HepG2 (cell line): ENCODE results near the gene SEBOX. TPM values are rescaled to one million over a fixed set of nuclear protein-coding genes. Genes with fewer than 3 reads are reported as not detected.

Source experiments
- ARID4A ChIP-seq: sonication (generic); formaldehyde crosslinking; IDR thresholded peaks from 2 replicates; pipeline ENCODE4 v1.5.0; 2020; ENCODE audit warnings: mild to moderate bottlenecking, missing genetic modification reagents, borderline replicate concordance
- ARNTL ChIP-seq: sonication (generic); formaldehyde crosslinking; IDR thresholded peaks from 2 replicates; pipeline ENCODE4 v1.4.0; 2020; ENCODE audit warnings: mild to moderate bottlenecking, missing genetic modification reagents
- LCORL ChIP-seq, 2 experiments: fragments of 450-650 bp in 1 of 2; sonication (generic) in 1 of 2; formaldehyde crosslinking in 1 of 2; IDR thresholded peaks; 2 replicates each; pipeline versions ENCODE4 v1.5.0 to v1.6.1; 2017 to 2020; ENCODE audit warnings: antibody characterized with exemption in 1 of 2, missing genetic modification reagents in 1 of 2
- MAFF ChIP-seq: IDR thresholded peaks from 2 replicates; pipeline ENCODE4 v1.6.1; 2011; ENCODE audit warnings: low read depth, low read length, improper control_type of control experiment
- PLSCR1 ChIP-seq: sonication (generic); formaldehyde crosslinking; IDR thresholded peaks from 2 replicates; pipeline ENCODE4 v1.5.0; 2020; ENCODE audit warnings: missing genetic modification reagents, mild to moderate bottlenecking, borderline replicate concordance
- RERE ChIP-seq: IDR thresholded peaks from 2 replicates; pipeline ENCODE4 v1.6.1; 2016; ENCODE audit warnings: low read depth, missing genetic modification reagents, missing compliant biosample characterization
- SOX5 ChIP-seq: IDR thresholded peaks from 2 replicates; pipeline ENCODE4 v1.6.1; 2016; ENCODE audit warnings: borderline replicate concordance
- TFAP4 ChIP-seq: sonication (generic); IDR thresholded peaks from 2 replicates; pipeline ENCODE4 v1.6.1; 2016; ENCODE audit warnings: low read depth, borderline replicate concordance
- ZBTB39 ChIP-seq: sonication (generic); formaldehyde crosslinking; IDR thresholded peaks from 2 replicates; pipeline ENCODE4 v1.5.0; 2020; ENCODE audit warnings: missing genetic modification reagents
- ZBTB7B ChIP-seq: sonication (generic); formaldehyde crosslinking; IDR thresholded peaks from 2 replicates; pipeline ENCODE4 v1.4.0; 2020; ENCODE audit warnings: missing genetic modification reagents
- ZNF136 ChIP-seq: sonication (generic); formaldehyde crosslinking; IDR thresholded peaks from 2 replicates; pipeline ENCODE4 v1.8.1; 2022; ENCODE audit warnings: low read depth, mild to moderate bottlenecking, moderate library complexity, missing genetic modification reagents
- ZNF329 ChIP-seq: sonication (generic); formaldehyde crosslinking; IDR thresholded peaks from 2 replicates; pipeline ENCODE4 v1.9.0; 2021; ENCODE audit warnings: low read depth, mild to moderate bottlenecking, missing genetic modification reagents
- ZNF383 ChIP-seq: sonication (generic); formaldehyde crosslinking; IDR thresholded peaks from 2 replicates; pipeline ENCODE4 v1.4.0; 2020; ENCODE audit warnings: missing genetic modification reagents, mild to moderate bottlenecking, borderline replicate concordance
- ZNF567 ChIP-seq: sonication (generic); formaldehyde crosslinking; IDR thresholded peaks from 2 replicates; pipeline ENCODE4 v1.8.1; 2023; ENCODE audit warnings: mild to moderate bottlenecking, missing genetic modification reagents, borderline replicate concordance
- polyA plus RNA-seq, 8 experiments: library from polyadenylated mRNA; depleted of rRNA in 3 of 8; stranded (reverse) in 7 of 8; unstranded in 1 of 8; fragments of >200 nt; fragmentation: Illumina TruSeq in 4 of 8; extraction: Trizol in 4 of 8; gene quantifications; 2 replicates each; pipeline versions ENCODE4 v1.2.1 to v1.2.3, GENCODE V29; 2011 to 2016; ENCODE audit warnings: low read depth in 4 of 8, missing spikeins in 1 of 8, mixed read lengths in 1 of 8; ENCODE audit not compliant: insufficient read depth in 1 of 8
- total RNA-seq, 5 experiments: library from RNA; depleted of rRNA; stranded (reverse); fragments of >200 nt; fragmentation: Illumina TruSeq; extraction: Trizol; gene quantifications; 2 replicates each; pipeline ENCODE4 v1.2.3, GENCODE V29; 2016; ENCODE audit warnings: low read depth in 1 of 5

SEBOX gene
- total and polyA plus RNA-seq, 2 of the 13 experiments (the other 11 are each of a cell fraction or from before 2014, with no cell fraction given) = not detected

- TF ChIP-seq ARID4A (CRISPR knock-in tag) (no peak; the same call in 1 of the 2 replicates), ZNF136 (CRISPR knock-in tag) (no peak), LCORL (IDR thresholded peaks at IDR 0.05) (no peak), LCORL (CRISPR knock-in tag; IDR thresholded peaks at IDR 0.05) (no peak; the same call in 1 of the 2 replicates), MAFF (no peak), RERE (CRISPR knock-in tag) (no peak), ZNF567 (CRISPR knock-in tag) (no peak), SOX5 (CRISPR knock-in tag) (peak; percentile 88), ZBTB39 (CRISPR knock-in tag) (no peak), TFAP4 (no peak), ARNTL (0 out of 2 replicates have a peak, but pooled peaks have one; percentile 37), PLSCR1 (no peak), ZNF383 (CRISPR knock-in tag) (no peak), ZNF329 (CRISPR knock-in tag) (no peak), ZBTB7B (CRISPR knock-in tag) (peak; percentile 74)
Observed at GRCh38 chr17:28404812-28405570, 40.0 kb upstream of the SEBOX start (continued).
